IMR-90 (cell line): Measurements from ENCODE around the gene B3GAT3. TPM values are rescaled to one million over a fixed set of nuclear protein-coding genes. Genes with fewer than 3 reads are reported as not detected.

Experiments used
- ATAC-seq: fragments of 200-7000 bp; cut with Tn5 transposase; 2 replicates; pipeline ENCODE4 v1.9.1; 2020; ENCODE audit warnings: low read depth, mild to moderate bottlenecking, moderate library complexity
- BruUV-seq: library from RNA; stranded (reverse); fragments of 400-500 nt; replicated peaks from 2 replicates; lab custom pipeline; 2021; lab: Mats Ljungman, UMichigan
- CTCF ChIA-PET: fragments of 300-600 bp; formaldehyde crosslinking; extraction: SDS; loops from one replicate; lab custom pipeline; 2021; ENCODE audit warnings: antibody characterized with exemption; lab: Yijun Ruan, JAX
- POLR2A ChIA-PET: fragments of 300-600 bp; sonication (Branson Sonifier 250); formaldehyde crosslinking; loops from one replicate; lab custom pipeline; 2022; ENCODE audit warnings: antibody characterized with exemption; ENCODE audit not compliant: unreplicated experiment; lab: Charles Lee
- DNase-seq: peaks from one replicate; pipeline ENCODE4 v3.0.0; 2013
- H2AFZ ChIP-seq: replicated peaks from 2 replicates; pipeline ENCODE3; 2013; ENCODE audit warnings: low read length, mild to moderate bottlenecking; ENCODE audit not compliant: poor library complexity
- H2AK5ac ChIP-seq: 2 replicates; pipeline ENCODE4 v1.6.1; 2013; ENCODE audit warnings: low read depth, low read length, inconsistent platforms
- H2AK9ac ChIP-seq: replicated peaks from 2 replicates; pipeline ENCODE3; 2013; ENCODE audit warnings: mild to moderate bottlenecking, low read depth, low read length, moderate library complexity; ENCODE audit not compliant: poor library complexity
- H2BK120ac ChIP-seq: 2 replicates; pipeline ENCODE4 v1.6.1; 2013; ENCODE audit warnings: low read depth, low read length, inconsistent platforms
- H2BK15ac ChIP-seq: 3 replicates; pipeline ENCODE4 v1.6.1; 2013; ENCODE audit warnings: low read depth, low read length, inconsistent platforms
- H2BK20ac ChIP-seq: 2 replicates; pipeline ENCODE4 v1.6.1; 2013; ENCODE audit warnings: low read depth, mild to moderate bottlenecking, inconsistent platforms, low read length, moderate library complexity
- H2BK5ac ChIP-seq: 2 replicates; pipeline ENCODE4 v1.6.1; 2013; ENCODE audit warnings: mild to moderate bottlenecking, low read depth, low read length, inconsistent platforms; ENCODE audit not compliant: poor library complexity, severe bottlenecking
- H3K14ac ChIP-seq: replicated peaks from 2 replicates; pipeline ENCODE4 v1.6.1; 2013; ENCODE audit warnings: low read depth, low read length, inconsistent platforms
- H3K18ac ChIP-seq: 2 replicates; pipeline ENCODE4 v1.6.1; 2013; ENCODE audit warnings: low read depth, low read length, control low read depth
- H3K23ac ChIP-seq: 2 replicates; pipeline ENCODE4 v1.6.1; 2013; ENCODE audit warnings: low read depth, low read length, inconsistent platforms
- H3K27ac ChIP-seq: 2 replicates; pipeline ENCODE4 v1.5.1; 2013; ENCODE audit warnings: mild to moderate bottlenecking, control low read depth, low read length; ENCODE audit not compliant: insufficient read depth
- H3K27me3 ChIP-seq: 2 replicates; pipeline ENCODE4 v1.6.1; 2013; ENCODE audit warnings: low read length; ENCODE audit not compliant: control insufficient read depth, insufficient read depth
- H3K36me3 ChIP-seq: 2 replicates; pipeline ENCODE4 v1.6.1; 2013; ENCODE audit warnings: low read length, mixed read lengths; ENCODE audit not compliant: control insufficient read depth, insufficient read depth
- H3K4ac ChIP-seq: 2 replicates; pipeline ENCODE4 v1.6.1; 2013; ENCODE audit warnings: low read depth, low read length, inconsistent platforms
- H3K4me1 ChIP-seq: 2 replicates; pipeline ENCODE4 v1.6.1; 2013; ENCODE audit warnings: low read length, mixed read lengths; ENCODE audit not compliant: control insufficient read depth, insufficient read depth
- H3K4me2 ChIP-seq: 2 replicates; pipeline ENCODE4 v1.6.1; 2013; ENCODE audit warnings: low read depth, mild to moderate bottlenecking, control low read depth, low read length, moderate library complexity
- H3K4me3 ChIP-seq: 2 replicates; pipeline ENCODE4 v1.5.1; 2013; ENCODE audit warnings: low read depth, mild to moderate bottlenecking, control low read depth, low read length, moderate library complexity; ENCODE audit not compliant: insufficient read depth
- H3K56ac ChIP-seq: 2 replicates; pipeline ENCODE4 v1.6.1; 2013; ENCODE audit warnings: low read length, inconsistent platforms; ENCODE audit not compliant: insufficient read depth; ENCODE audit errors: extremely low read depth
- H3K79me1 ChIP-seq, 2 experiments: 2 replicates each; pipeline ENCODE4 v1.6.1; 2013; ENCODE audit warnings: low read length in 2 of 2, inconsistent platforms in 1 of 2, low read depth in 1 of 2
- H3K9ac ChIP-seq: 2 replicates; pipeline ENCODE4 v1.6.1; 2013; ENCODE audit warnings: low read depth, low read length, control low read depth
- H3K9me1 ChIP-seq: 2 replicates; pipeline ENCODE4 v1.6.1; 2013; ENCODE audit warnings: low read length, inconsistent platforms; ENCODE audit not compliant: insufficient read depth
- H3K9me3 ChIP-seq: 2 replicates; pipeline ENCODE4 v1.6.1; 2013; ENCODE audit warnings: low read length; ENCODE audit not compliant: control insufficient read depth, insufficient read depth
- H4K20me1 ChIP-seq: 2 replicates; pipeline ENCODE4 v1.6.1; 2013; ENCODE audit warnings: low read length, inconsistent platforms; ENCODE audit not compliant: insufficient read depth
- H4K5ac ChIP-seq: 2 replicates; pipeline ENCODE4 v1.6.1; 2013; ENCODE audit warnings: mild to moderate bottlenecking, low read depth, low read length, control low read depth
- H4K8ac ChIP-seq, 2 experiments: 2 replicates each; pipeline ENCODE4 v1.6.1; 2013; ENCODE audit warnings: low read depth in 2 of 2, low read length in 2 of 2, control low read depth in 1 of 2, inconsistent platforms in 1 of 2
- H4K91ac ChIP-seq: 2 replicates; pipeline ENCODE4 v1.6.1; 2013; ENCODE audit warnings: low read depth, low read length, inconsistent platforms; ENCODE audit not compliant: insufficient read depth
- MAZ ChIP-seq: IDR thresholded peaks from 2 replicates; pipeline ENCODE4 v1.6.1; 2012; ENCODE audit warnings: low read depth, mild to moderate bottlenecking, low read length, improper control_type of control experiment, moderate library complexity, borderline replicate concordance
- RFX5 ChIP-seq: IDR thresholded peaks from 2 replicates; pipeline ENCODE4 v1.8.0; 2012; ENCODE audit warnings: low read depth, mild to moderate bottlenecking, low read length, moderate library complexity
- SMC3 ChIP-seq: fragments of 150-350 bp; IDR thresholded peaks from 2 replicates; pipeline ENCODE4 v1.6.1; 2016; ENCODE audit warnings: low read depth, mild to moderate bottlenecking, antibody characterized with exemption, low read length, moderate library complexity
- USF2 ChIP-seq: fragments of 150-350 bp; IDR thresholded peaks from 2 replicates; pipeline ENCODE4 v1.6.1; 2017; ENCODE audit warnings: mild to moderate bottlenecking, antibody characterized with exemption, low read length, low read depth
- WGBS, 2 experiments: methylation state at CpG; one replicate each; pipeline versions ENCODE4 v1.1.5 to v1.1.7; 2013; ENCODE audit warnings: missing lambda C conversion rate in 2 of 2; ENCODE audit not compliant: insufficient read length in 1 of 2; ENCODE audit errors: extremely low coverage in 2 of 2; 5-methylcytosine and 5-hydroxymethylcytosine counted together
- dilution Hi-C: fragments of 300-500 bp; cut with HindIII; formaldehyde crosslinking; loops from one replicate; pipeline ENCODE4 v1.14.3; 2018; ENCODE audit warnings: low sequenced_read_pairs; ENCODE audit not compliant: unreplicated experiment
- in situ Hi-C: fragments of 300-500 bp; cut with MboI; formaldehyde crosslinking; loops from 3 replicates; pipeline ENCODE4 v1.14.3; 2019; ENCODE audit warnings: low sequenced_read_pairs, inconsistent platforms, mixed read lengths
- intact Hi-C: fragments of 100-400 bp; cut with micrococcal nuclease; formaldehyde crosslinking; loops from 2 replicates; pipeline ENCODE4 v1.10.0; 2022
- polyA plus RNA-seq, 3 experiments: library from polyadenylated mRNA; depleted of rRNA; stranded (reverse); fragments of >200 nt; gene quantifications; 2 replicates each; pipeline ENCODE4 v1.2.3, GENCODE V29; 2012; ENCODE audit warnings: low replicate concordance in 1 of 3
- total RNA-seq: library from RNA; depleted of rRNA; stranded (reverse); fragments of >200 nt; gene quantifications from 2 replicates; pipeline ENCODE4 v1.2.3, GENCODE V29; 2012

The B3GAT3 gene
- total and polyA plus RNA-seq, 2 of the 4 experiments (the other 2 are of a cell fraction) = 10.4 to 38.4 TPM

- ATAC-seq (no peak), DNase-seq (no peak)
- Histone ChIP-seq H3K4me2 (no peak overlapping the region), H3K9ac (no peak overlapping the region), H3K18ac (no peak overlapping the region), H2BK5ac (no peak overlapping the region), H3K79me1 (peaks cover 5 to 49% of the 10 kb centered on the region in 2 experiments; a peak in 3 of 4 replicates), H3K23ac (no peak overlapping the region), H2BK15ac (no peak overlapping the region), H2BK20ac (no peak overlapping the region), H2AK9ac (no peak overlapping the region), H4K20me1 (peaks cover 23% of the 10 kb centered on the region; the same call in 1 of the 2 replicates), H3K4ac (no peak overlapping the region), H3K27ac (no peak overlapping the region), H4K8ac (no peak overlapping the region), H3K27me3 (no peaks in the 10 kb centered on the region), H4K91ac (no peak overlapping the region), H2AK5ac (no peak overlapping the region), H3K9me1 (peaks cover 9% of the 10 kb centered on the region; the same call in 1 of the 2 replicates), H3K4me1 (peaks cover 6% of the 10 kb centered on the region; the same call in 1 of the 2 replicates), H3K36me3 (peaks cover 36% of the 10 kb centered on the region), H2BK120ac (no peak overlapping the region), H3K14ac (no peak overlapping the region), H3K4me3 (no peak overlapping the region), H2AFZ (no peak overlapping the region), H3K9me3 (no peaks in the 10 kb centered on the region), H3K56ac (no peak overlapping the region), H4K5ac (no peak overlapping the region)
- TF ChIP-seq SMC3 (no peak), USF2 (no peak), MAZ (no peak), RFX5 (no peak)
- dilution Hi-C loops (no loop called here), intact Hi-C loops (no loop called here), in situ Hi-C loops (no loop called here)
- WGBS, 2 experiments = no CpG with 5 or more reads among the region's 8 CpGs
- ChIA-PET CTCF (interaction anchor here (1.1 kb wide), 1 partner anchor 21 kb away, joined by 3 read pairs; no protein-coding TSS in a partner anchor), POLR2A (no interaction called here)
- BruUV-seq = no TSS peak
Measured at GRCh38 chr11:62644220-62644619, 22.4 kb upstream of the B3GAT3 start.
